Tibial artery (tissue), 4 donors: ENCODE data around the gene SCARF1.

ENCODE experiments used
- DNase-seq, 2 donors: peaks; one replicate each; pipeline ENCODE4 v3.0.0-alpha.2; 2019
- H3K27ac ChIP-seq, 2 donors: fragments of 200-600 bp; sonication (generic) in 1 of 2; 1 replicate in 1 of 2; 2 replicates in 1 of 2; pipeline ENCODE4 v1.5.1; 2018 to 2019; ENCODE audit warnings: mild to moderate bottlenecking in 1 of 2
- H3K27me3 ChIP-seq, 2 donors: fragments of 200-600 bp; sonication (generic) in 1 of 2; one replicate each; pipeline versions ENCODE4 v1.5.1 to v1.6.0; 2016 to 2019
- H3K36me3 ChIP-seq, 3 donors: fragments of 200-600 bp; sonication (generic) in 2 of 3; one replicate each; pipeline ENCODE4 v1.5.1; 2016 to 2019; ENCODE audit warnings: mild to moderate bottlenecking in 2 of 3
- H3K4me1 ChIP-seq, 4 donors: fragments of 200-600 bp; sonication (generic) in 2 of 4; 1 replicate in 3 of 4; 2 replicates in 1 of 4; pipeline ENCODE4 v1.5.1; 2016 to 2019
- H3K4me3 ChIP-seq, 2 donors: fragments of 200-600 bp; sonication (generic) in 1 of 2; 1 replicate in 1 of 2; 2 replicates in 1 of 2; pipeline ENCODE4 v1.5.1; 2018 to 2019; ENCODE audit warnings: mild to moderate bottlenecking in 2 of 2
- H3K9me3 ChIP-seq, 3 donors: fragments of 200-600 bp; sonication (generic) in 1 of 3; one replicate each; pipeline ENCODE4 v1.5.1; 2016 to 2019
- intact Hi-C: fragments of 100-400 bp; cut with DNase I; formaldehyde crosslinking; loops from one replicate; pipeline ENCODE4 v1.15.0; 2023; ENCODE audit warnings: low total_unique reads
- TF ChIP-seq, protein P1 (sequence below), 2 experiments: fragments of 200-600 bp in 1 of 2; fragments of 450-650 bp in 1 of 2; IDR thresholded peaks; one replicate each; pipeline ENCODE4 v1.5.1; 2017 to 2019; ENCODE audit warnings: antibody characterized with exemption in 2 of 2, mild to moderate bottlenecking in 1 of 2, moderate library complexity in 1 of 2

The SCARF1 gene

DNA sequence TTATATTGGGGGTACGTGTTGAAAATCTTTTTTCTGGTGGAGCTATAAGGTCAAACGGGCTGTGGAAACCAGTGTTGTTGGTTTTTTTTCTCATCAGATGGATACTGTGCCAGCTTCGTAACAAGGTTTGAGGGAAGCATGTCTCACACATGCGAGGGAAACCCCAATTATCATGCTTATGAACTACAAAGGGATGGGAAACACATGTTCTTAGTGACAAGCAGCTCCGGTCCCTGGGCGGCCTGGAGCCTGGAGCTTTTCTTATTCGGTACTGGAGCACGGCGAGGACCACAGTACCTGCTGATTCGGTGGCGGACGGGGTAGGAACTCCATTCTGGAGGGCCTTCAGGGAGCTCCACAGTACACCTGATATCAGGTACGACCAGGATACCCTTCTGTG is 29.4 kb downstream of the SCARF1 start:
- no peaks in the 10 kb centered on the region for H3K9me3 ChIP-seq
- H3K4me1 ChIP-seq, result peaks cover 0 to 5% (median 0%) of the 10 kb centered on the region in 4 donors
- DNase-seq, result no peak
- no peak overlapping the region for H3K27ac ChIP-seq
- H3K36me3 ChIP-seq, result peaks cover 0 to 42% (median 17%) of the 10 kb centered on the region in 3 donors
- TF ChIP-seq, protein P1, sequence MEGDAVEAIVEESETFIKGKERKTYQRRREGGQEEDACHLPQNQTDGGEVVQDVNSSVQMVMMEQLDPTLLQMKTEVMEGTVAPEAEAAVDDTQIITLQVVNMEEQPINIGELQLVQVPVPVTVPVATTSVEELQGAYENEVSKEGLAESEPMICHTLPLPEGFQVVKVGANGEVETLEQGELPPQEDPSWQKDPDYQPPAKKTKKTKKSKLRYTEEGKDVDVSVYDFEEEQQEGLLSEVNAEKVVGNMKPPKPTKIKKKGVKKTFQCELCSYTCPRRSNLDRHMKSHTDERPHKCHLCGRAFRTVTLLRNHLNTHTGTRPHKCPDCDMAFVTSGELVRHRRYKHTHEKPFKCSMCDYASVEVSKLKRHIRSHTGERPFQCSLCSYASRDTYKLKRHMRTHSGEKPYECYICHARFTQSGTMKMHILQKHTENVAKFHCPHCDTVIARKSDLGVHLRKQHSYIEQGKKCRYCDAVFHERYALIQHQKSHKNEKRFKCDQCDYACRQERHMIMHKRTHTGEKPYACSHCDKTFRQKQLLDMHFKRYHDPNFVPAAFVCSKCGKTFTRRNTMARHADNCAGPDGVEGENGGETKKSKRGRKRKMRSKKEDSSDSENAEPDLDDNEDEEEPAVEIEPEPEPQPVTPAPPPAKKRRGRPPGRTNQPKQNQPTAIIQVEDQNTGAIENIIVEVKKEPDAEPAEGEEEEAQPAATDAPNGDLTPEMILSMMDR (IDR thresholded peaks at IDR 0.05), result no peak
- H3K4me3 ChIP-seq, result no peak overlapping the region
- H3K27me3 ChIP-seq, result no peaks in the 10 kb centered on the region
- intact Hi-C loops, result no loop called here

GRCh38 chr17:1612400-1612799 is 33.1 kb downstream of the SCARF1 start:
- no peaks in the 10 kb centered on the region for H3K9me3 ChIP-seq
- H3K36me3 ChIP-seq, result peaks cover 0 to 32% (median 17%) of the 10 kb centered on the region in 3 donors
- DNase-seq, result no peak
- H3K4me3 ChIP-seq, result no peak overlapping the region
- intact Hi-C loops, result no loop called here
- TF ChIP-seq, protein P1 (IDR thresholded peaks at IDR 0.05), result no peak
- H3K27me3 ChIP-seq, result no peaks in the 10 kb centered on the region
- no peaks in the 10 kb centered on the region for H3K4me1 ChIP-seq
- no peak overlapping the region for H3K27ac ChIP-seq

DNA sequence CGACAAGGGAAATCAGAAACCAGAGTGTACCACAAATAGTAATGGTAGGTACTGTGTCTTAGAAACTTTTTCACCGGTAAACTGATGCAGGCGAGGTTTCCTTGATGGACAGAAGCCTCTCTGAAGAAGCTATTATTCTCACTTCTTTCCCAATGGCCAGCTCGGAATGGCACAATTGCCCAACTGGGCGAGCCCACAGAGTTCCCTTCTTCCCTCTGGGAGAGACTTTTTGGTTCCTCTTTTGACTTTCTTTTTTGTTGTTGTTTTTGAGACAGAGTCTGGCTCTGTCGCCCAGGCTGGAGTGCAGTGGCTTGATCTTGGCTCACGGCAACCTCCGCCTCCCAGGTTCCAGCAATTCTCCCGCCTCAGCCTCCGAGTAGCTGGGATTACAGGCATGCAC is 33.8 kb downstream of the SCARF1 start:
- TF ChIP-seq, protein P1 (IDR thresholded peaks at IDR 0.05), result no peak
- intact Hi-C loops, result no loop called here
- H3K4me1 ChIP-seq, result no peaks in the 10 kb centered on the region

DNA sequence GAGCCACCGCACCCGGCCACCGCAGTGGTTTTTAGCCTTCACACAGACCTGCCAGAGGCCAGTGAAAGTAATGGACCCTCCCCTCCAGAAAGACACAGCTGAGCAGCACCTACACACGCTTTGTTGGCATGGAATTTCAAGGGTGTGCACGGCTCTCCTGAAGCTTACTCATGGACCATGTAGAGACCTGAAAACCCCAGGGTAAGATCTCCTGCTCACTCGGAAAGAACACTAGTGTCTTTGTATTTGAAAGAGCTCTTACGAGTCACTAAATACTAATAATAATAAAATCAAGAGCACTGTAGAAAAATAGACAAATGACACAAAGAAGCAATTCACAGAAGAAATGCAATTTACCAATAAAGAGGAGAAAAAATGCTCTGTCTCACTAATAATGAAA is 36.9 kb downstream of the SCARF1 start:
- Histone ChIP-seq H3K36me3 (peaks cover 0 to 25% (median 8%) of the 10 kb centered on the region in 3 donors), H3K27ac (no peak overlapping the region), H3K4me1 (no peaks in the 10 kb centered on the region), H3K4me3 (no peak overlapping the region), H3K9me3 (no peaks in the 10 kb centered on the region), H3K27me3 (no peaks in the 10 kb centered on the region)
- TF ChIP-seq, protein P1 (IDR thresholded peaks at IDR 0.05), result no peak
- no peak for DNase-seq
- intact Hi-C loops, result no loop called here

More for the DNA sequence above, 33.8 kb downstream of the SCARF1 start:
- no peak overlapping the region for H3K27ac ChIP-seq
- H3K27me3 ChIP-seq, result no peaks in the 10 kb centered on the region
- H3K36me3 ChIP-seq, result peaks cover 0 to 32% (median 17%) of the 10 kb centered on the region in 3 donors
- H3K9me3 ChIP-seq, result no peaks in the 10 kb centered on the region
- peak in 1 of 2 donors; percentile 56 for DNase-seq
- no peak overlapping the region for H3K4me3 ChIP-seq

DNA sequence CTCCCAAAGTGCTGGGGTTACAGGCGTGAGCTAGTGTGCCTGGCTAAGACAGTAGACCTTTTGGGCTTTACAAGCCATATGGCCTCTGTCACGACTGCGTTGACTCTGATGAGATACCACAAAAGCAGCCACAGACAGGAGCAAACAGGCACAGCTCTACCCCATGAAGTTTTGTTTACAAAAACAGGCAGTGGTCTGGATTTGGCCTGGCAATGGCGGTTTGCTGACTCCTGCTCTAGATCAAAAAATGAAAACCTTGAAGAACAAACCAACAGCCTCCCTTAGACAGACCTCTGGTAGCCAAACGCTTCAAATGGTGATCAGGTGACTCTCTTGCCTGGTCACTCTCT is 37.6 kb downstream of the SCARF1 start:
- intact Hi-C loops, result no loop called here
- Histone ChIP-seq H3K36me3 (peaks cover 0 to 20% (median 8%) of the 10 kb centered on the region in 3 donors), H3K27ac (no peak overlapping the region), H3K27me3 (no peaks in the 10 kb centered on the region), H3K4me1 (no peaks in the 10 kb centered on the region), H3K9me3 (no peaks in the 10 kb centered on the region), H3K4me3 (no peak overlapping the region)
- TF ChIP-seq, protein P1 (IDR thresholded peaks at IDR 0.05), result no peak
- DNase-seq, result no peak
